Suprapubic skin (tissue), 3 donors: ENCODE data around the gene MED1.

Experiments used
- CTCF ChIP-seq, 2 donors: fragments of 200-600 bp in 1 of 2; fragments of 450-650 bp in 1 of 2; sonication (generic) in 1 of 2; IDR thresholded peaks; one replicate each; pipeline ENCODE4 v1.5.1; 2016 to 2019; ENCODE audit warnings: antibody characterized with exemption in 2 of 2, mild to moderate bottlenecking in 1 of 2, moderate library complexity in 1 of 2
- POLR2AphosphoS5 ChIP-seq, 3 donors: sonication (generic); formaldehyde crosslinking; IDR thresholded peaks; one replicate each; pipeline ENCODE4 v1.6.1; 2017; ENCODE audit warnings: antibody characterized with exemption in 3 of 3

- TF ChIP-seq CTCF (IDR thresholded peaks at IDR 0.05) (no peak), POLR2AphosphoS5 (IDR thresholded peaks at IDR 0.05) (no peak)
These were observed 33.1 kb upstream of the MED1 start for GRCh38 chr17:39484178-39484577.
